Uterus (tissue), 4 donors: Measurements from ENCODE around the gene CAPN13. TPM values are rescaled to one million over a fixed set of nuclear protein-coding genes. Genes with fewer than 3 reads are reported as not detected.
A peak's percentile ranks its signal among the peaks of the same experiment; 100 is the strongest.
"Not testable (repeated sequence)": the region's sequence is repeated elsewhere in the genome, so short reads cannot be mapped to it uniquely, and the experiment has no call there.

Source experiments
- DNase-seq, 2 donors: peaks; one replicate each; pipeline ENCODE4 v3.0.0-alpha.2; 2019 to 2020
- H3K27ac ChIP-seq, 2 donors: fragments of 200-600 bp; sonication (generic); 1 replicate in 1 of 2; 2 replicates in 1 of 2; pipeline ENCODE4 v1.5.1; 2016 to 2018
- H3K27me3 ChIP-seq, 2 donors: fragments of 200-600 bp; sonication (generic); one replicate each; pipeline ENCODE4 v1.5.1; 2018 to 2019; ENCODE audit warnings: control low read depth in 1 of 2
- H3K36me3 ChIP-seq, 2 donors: fragments of 200-600 bp; sonication (generic); one replicate each; pipeline ENCODE4 v1.5.1; 2019; ENCODE audit warnings: control low read depth in 1 of 2
- H3K4me1 ChIP-seq, 2 donors: fragments of 200-600 bp; sonication (generic); one replicate each; pipeline ENCODE4 v1.5.1; 2018 to 2019; ENCODE audit warnings: control low read depth in 1 of 2
- H3K4me3 ChIP-seq, 2 donors: fragments of 200-600 bp; sonication (generic); 1 replicate in 1 of 2; 2 replicates in 1 of 2; pipeline ENCODE4 v1.5.1; 2018 to 2019; ENCODE audit warnings: mild to moderate bottlenecking in 1 of 2
- H3K9me3 ChIP-seq, 2 donors: fragments of 200-600 bp; sonication (generic); one replicate each; pipeline ENCODE4 v1.5.1; 2019; ENCODE audit warnings: control low read depth in 1 of 2
- CTCF ChIP-seq, 4 experiments: fragments of 200-600 bp in 2 of 4; fragments of 450-650 bp in 2 of 4; sonication (generic) in 2 of 4; IDR thresholded peaks; one replicate each; pipeline ENCODE4 v1.5.1; 2016 to 2019; ENCODE audit warnings: antibody characterized with exemption in 4 of 4, mild to moderate bottlenecking in 2 of 4, moderate library complexity in 1 of 4
- POLR2A ChIP-seq, 2 donors: fragments of 450-650 bp; IDR thresholded peaks; one replicate each; pipeline ENCODE4 v1.6.1; 2016; ENCODE audit warnings: antibody characterized with exemption in 2 of 2, mild to moderate bottlenecking in 1 of 2, moderate library complexity in 1 of 2
- intact Hi-C: fragments of 100-400 bp; cut with DNase I; formaldehyde crosslinking; loops from one replicate; pipeline ENCODE4 v1.15.1; 2023; ENCODE audit warnings: low total_unique reads
- total RNA-seq, 4 donors: library from RNA; depleted of rRNA in 3 of 4; stranded (reverse); fragments of >200 nt in 3 of 4; gene quantifications; one replicate each; pipeline versions ENCODE4 v1.1.0 to v1.2.4, GENCODE V29; 2014 to 2023
- donor health status: DM: yes; HTN: yes; CAD: no.

Gene CAPN13
- total RNA-seq, 4 donors from 2014 or later, result 0.76 TPM; not detected in 3

GRCh38 chr2:30705056-30705455, 102.2 kb downstream of the CAPN13 start:
- peak overlapping the region; percentile 4 to 32 for H3K27ac ChIP-seq
- no peaks in the 10 kb centered on the region for H3K27me3 ChIP-seq
- H3K4me1 ChIP-seq, result no peaks in the 10 kb centered on the region
- H3K36me3 ChIP-seq, result no peaks in the 10 kb centered on the region
- DNase-seq, result no peak
- intact Hi-C loops, result loop anchor here (5.0 to 10.0 kb wide), 2 partner anchors 498 to 540 kb away; no protein-coding TSS in a partner anchor
- no peak overlapping the region for H3K4me3 ChIP-seq
- peaks cover 0 to 12% of the 10 kb centered on the region in 2 donors for H3K9me3 ChIP-seq
- TF ChIP-seq CTCF (IDR thresholded peaks at IDR 0.05) (no peak), POLR2A (IDR thresholded peaks at IDR 0.05) (no peak)

GRCh38 chr2:30704309-30705020, 102.8 kb downstream of the CAPN13 start:
- H3K27me3 ChIP-seq, result no peaks in the 10 kb centered on the region
- intact Hi-C loops, result loop anchor here (5.0 to 10.0 kb wide), 2 partner anchors 497 to 540 kb away; no protein-coding TSS in a partner anchor
- peaks cover 0 to 12% of the 10 kb centered on the region in 2 donors for H3K9me3 ChIP-seq
- H3K4me3 ChIP-seq, result no peak overlapping the region
- TF ChIP-seq CTCF (IDR thresholded peaks at IDR 0.05), result no peak
- TF ChIP-seq POLR2A (IDR thresholded peaks at IDR 0.05), result no peak
- H3K4me1 ChIP-seq, result no peaks in the 10 kb centered on the region
- no peak for DNase-seq
- peak overlapping the region in 1 of 2 donors; percentile 32 for H3K27ac ChIP-seq
- H3K36me3 ChIP-seq, result no peaks in the 10 kb centered on the region

GRCh38 chr2:30702694-30703093, 104.6 kb downstream of the CAPN13 start:
- Histone ChIP-seq H3K4me1 (no peaks in the 10 kb centered on the region), H3K36me3 (no peaks in the 10 kb centered on the region), H3K4me3 (no peak overlapping the region), H3K27ac (no peak overlapping the region), H3K9me3 (peaks cover 0 to 12% of the 10 kb centered on the region in 2 donors), H3K27me3 (no peaks in the 10 kb centered on the region)
- TF ChIP-seq POLR2A (IDR thresholded peaks at IDR 0.05), result no peak
- intact Hi-C loops, result loop anchor here (10.0 kb wide), 1 partner anchor 538 kb away; no protein-coding TSS in a partner anchor
- no peak for DNase-seq

- no peak for DNase-seq
- no peaks in the 10 kb centered on the region for H3K36me3 ChIP-seq
- peaks cover 0 to 12% of the 10 kb centered on the region in 2 donors for H3K9me3 ChIP-seq
- no peaks in the 10 kb centered on the region for H3K27me3 ChIP-seq
- TF ChIP-seq CTCF (IDR thresholded peaks at IDR 0.05) (no peak), POLR2A (IDR thresholded peaks at IDR 0.05) (no peak)
- no peaks in the 10 kb centered on the region for H3K4me1 ChIP-seq
- no peak overlapping the region for H3K27ac ChIP-seq
- intact Hi-C loops, result loop anchor here (10.0 kb wide), 1 partner anchor 537 kb away; no protein-coding TSS in a partner anchor
- no peak overlapping the region for H3K4me3 ChIP-seq
These were observed 105.5 kb downstream of the CAPN13 start for GRCh38 chr2:30701782-30702181.

- DNase-seq, H3K36me3 ChIP-seq, intact Hi-C loops, H3K4me3 ChIP-seq, H3K4me1 ChIP-seq, H3K9me3 ChIP-seq, H3K27ac ChIP-seq, H3K27me3 ChIP-seq: not testable (repeated sequence)
These were observed 109.8 kb downstream of the CAPN13 start for GRCh38 chr2:30697242-30698103.

GRCh38 chr2:30695749-30696148, 111.5 kb downstream of the CAPN13 start:
- DNase-seq, result no peak
- no peaks in the 10 kb centered on the region for H3K9me3 ChIP-seq
- H3K4me3 ChIP-seq, result no peak overlapping the region
- H3K36me3 ChIP-seq, result no peaks in the 10 kb centered on the region
- intact Hi-C loops, result no loop called here
- TF ChIP-seq CTCF (IDR thresholded peaks at IDR 0.05), result no peak
- no peak for TF ChIP-seq POLR2A (IDR thresholded peaks at IDR 0.05)
- peaks cover 0 to 9% of the 10 kb centered on the region in 2 donors for H3K4me1 ChIP-seq
- H3K27ac ChIP-seq, result no peak overlapping the region
- no peaks in the 10 kb centered on the region for H3K27me3 ChIP-seq
